ENCODE data around the gene CEP192.

DNA sequence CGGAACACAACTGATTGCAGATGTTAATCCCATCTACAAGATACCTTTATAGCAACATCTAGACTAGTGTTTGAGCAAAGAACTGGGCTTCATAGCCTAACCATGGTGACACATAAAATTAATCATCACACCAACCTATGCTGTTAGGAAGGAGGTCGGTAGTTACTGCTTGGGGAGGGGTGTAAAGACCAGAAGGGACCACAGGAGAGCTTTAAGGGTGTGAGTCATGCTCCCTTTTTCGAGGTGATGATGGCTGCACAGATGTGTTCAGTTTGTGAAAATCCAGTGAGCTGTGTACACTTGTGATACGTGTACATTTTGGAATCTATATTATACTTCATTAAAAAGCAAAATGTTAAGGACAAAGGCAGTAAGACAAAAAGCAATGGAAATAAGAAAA lies 47.9 kb upstream of the CEP192 start:
- TF ChIP-seq CTCF (IDR thresholded peaks at IDR 0.05) = no peak
- no peak for TF ChIP-seq POLR2A (IDR thresholded peaks at IDR 0.05)
